ENCODE results near the gene RTL1.

- TF ChIP-seq SIN3A (IDR thresholded peaks at IDR 0.05; ENCODE audit: borderline replicate concordance, insufficient read depth, low read length): no peak
- no peak for TF ChIP-seq REST (IDR thresholded peaks at IDR 0.05; ENCODE audit: insufficient read depth in 1 of 2, low read depth in 2 of 2, low read length in 2 of 2)
These were observed 421 bp downstream of the RTL1 start for GRCh38 chr14:100903134-100903468.
